ENCODE results near the gene GFOD1. TPM values are rescaled to one million over a fixed set of nuclear protein-coding genes. Genes with fewer than 3 reads are reported as not detected.
"Not testable (repeated sequence)": the region's sequence is repeated elsewhere in the genome, so short reads cannot be mapped to it uniquely, and the experiment has no call there.

GFOD1 gene
- total RNA-seq, 1 donor from 2014 or later: 16.3 TPM

- DNase-seq (ENCODE audit: low read depth) (peak; percentile 75), FAIRE-seq (no peak)
- Histone ChIP-seq H3K27me3 (ENCODE audit: control insufficient read depth, insufficient read depth, low read length) (no peaks in the 10 kb centered on the region), H3K36me3 (ENCODE audit: control insufficient read depth, insufficient read depth, low read length) (no peaks in the 10 kb centered on the region), H3K4me3 (ENCODE audit: low read depth, low read length) (no peak overlapping the region)
- no peak for TF ChIP-seq CTCF (IDR thresholded peaks at IDR 0.05; ENCODE audit: insufficient read depth, low read length, severe bottlenecking)
Measured at GRCh38 chr6:13395272-13396237, 91.8 kb downstream of the GFOD1 start.

- TF ChIP-seq CTCF (IDR thresholded peaks at IDR 0.05; ENCODE audit: insufficient read depth, low read length, severe bottlenecking): no peak
- FAIRE-seq (no peak), DNase-seq (ENCODE audit: low read depth) (no peak)
- H3K36me3 ChIP-seq (ENCODE audit: control insufficient read depth, insufficient read depth, low read length): no peaks in the 10 kb centered on the region
- H3K27me3 ChIP-seq (ENCODE audit: control insufficient read depth, insufficient read depth, low read length): no peaks in the 10 kb centered on the region
- no peak overlapping the region for H3K4me3 ChIP-seq (ENCODE audit: low read depth, low read length)
Measured at GRCh38 chr6:13392462-13392861, 94.9 kb downstream of the GFOD1 start.

- DNase-seq (ENCODE audit: low read depth) (no peak), FAIRE-seq (no peak)
- Histone ChIP-seq H3K4me3 (ENCODE audit: low read depth, low read length) (no peak overlapping the region), H3K27me3 (ENCODE audit: control insufficient read depth, insufficient read depth, low read length) (no peaks in the 10 kb centered on the region), H3K36me3 (ENCODE audit: control insufficient read depth, insufficient read depth, low read length) (no peaks in the 10 kb centered on the region)
- TF ChIP-seq CTCF (IDR thresholded peaks at IDR 0.05; ENCODE audit: insufficient read depth, low read length, severe bottlenecking): no peak
Measured at GRCh38 chr6:13391537-13391936, 95.9 kb downstream of the GFOD1 start.

GRCh38 chr6:13390658-13391057, 96.7 kb downstream of the GFOD1 start:
- FAIRE-seq (no peak), DNase-seq (ENCODE audit: low read depth) (no peak)
- Histone ChIP-seq H3K27me3 (ENCODE audit: control insufficient read depth, insufficient read depth, low read length) (no peaks in the 10 kb centered on the region), H3K4me3 (ENCODE audit: low read depth, low read length) (no peak overlapping the region), H3K36me3 (ENCODE audit: control insufficient read depth, insufficient read depth, low read length) (no peaks in the 10 kb centered on the region)
- no peak for TF ChIP-seq CTCF (IDR thresholded peaks at IDR 0.05; ENCODE audit: insufficient read depth, low read length, severe bottlenecking)

- not testable (repeated sequence) for H3K36me3 ChIP-seq (ENCODE audit: control insufficient read depth, insufficient read depth, low read length); H3K27me3 ChIP-seq (ENCODE audit: control insufficient read depth, insufficient read depth, low read length); DNase-seq (ENCODE audit: low read depth); H3K4me3 ChIP-seq (ENCODE audit: low read depth, low read length); FAIRE-seq
Measured at GRCh38 chr6:13389237-13389636, 98.2 kb downstream of the GFOD1 start.

- FAIRE-seq; H3K4me3 ChIP-seq (ENCODE audit: low read depth, low read length); H3K36me3 ChIP-seq (ENCODE audit: control insufficient read depth, insufficient read depth, low read length); DNase-seq (ENCODE audit: low read depth); H3K27me3 ChIP-seq (ENCODE audit: control insufficient read depth, insufficient read depth, low read length): not testable (repeated sequence)
Measured at GRCh38 chr6:13388769-13389168, 98.6 kb downstream of the GFOD1 start.
